Activated T-helper 1 cell treated with Interleukin-2 at 50 U/mL for 16 hours (primary cell): Measurements from ENCODE around the gene MYADM.
"Not testable (repeated sequence)": the region's sequence is repeated elsewhere in the genome, so short reads cannot be mapped to it uniquely, and the experiment has no call there.

Experiments used
- DNase-seq: peaks from one replicate; pipeline ENCODE4 v3.0.0-alpha.2; 2020; ENCODE audit warnings: low read depth

MYADM gene

DNA sequence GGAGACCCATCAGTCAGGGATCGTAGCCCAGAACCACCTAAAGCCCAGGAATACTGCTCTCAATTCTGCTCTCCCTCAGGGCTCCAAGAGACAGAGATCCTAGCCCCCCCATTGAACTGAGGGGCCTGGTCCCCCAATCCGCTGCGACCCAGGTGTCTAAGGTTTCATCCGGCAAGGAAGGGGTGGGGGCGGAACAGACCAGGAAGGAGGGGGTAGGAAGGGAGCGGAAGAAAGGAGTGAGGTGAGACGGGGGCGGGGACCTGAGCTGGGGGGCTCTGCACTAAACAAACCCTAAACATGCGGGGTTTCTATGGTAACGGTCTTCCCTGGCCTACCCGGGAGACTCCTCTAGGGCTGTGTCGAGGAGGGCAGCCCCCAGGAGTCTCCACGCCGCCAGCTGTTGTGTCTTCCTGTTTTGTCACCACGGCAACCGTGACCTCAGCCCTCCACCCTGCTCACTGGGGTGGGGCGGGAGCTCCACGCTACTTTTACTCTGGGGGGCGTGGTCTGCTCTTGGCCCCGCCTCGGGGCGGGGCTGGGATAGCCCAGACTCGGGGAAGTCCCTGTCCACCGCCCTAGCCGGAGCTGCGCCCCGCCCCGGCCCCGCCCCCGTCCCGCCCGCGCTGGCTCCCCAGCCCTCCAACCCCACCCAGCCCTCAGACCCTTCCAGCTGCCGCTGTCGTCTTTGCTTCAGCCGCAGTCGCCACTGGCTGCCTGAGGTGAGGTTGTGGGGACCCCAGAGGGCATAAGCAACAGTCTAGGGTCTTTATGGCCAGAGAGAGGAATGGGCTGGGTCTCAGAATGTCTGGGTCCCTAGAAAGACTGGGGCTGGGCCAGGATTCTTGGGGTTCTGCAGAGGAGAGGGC is at the start of gene MYADM:
Gene MYADM, plus strand, starts transcription at position 659 of the 866 bp plus-strand sequence. CDS start 5,647 bp downstream, outside the sequence.
- DNase-seq: peak; percentile 100

GRCh38 chr19:53818756-53819155 is 48.9 kb upstream of the MYADM start:
- no peak for DNase-seq

GRCh38 chr19:53819861-53820260 is 47.8 kb upstream of the MYADM start:
- no peak for DNase-seq

GRCh38 chr19:53823380-53824120 is 44.1 kb upstream of the MYADM start:
- no peak for DNase-seq

DNA sequence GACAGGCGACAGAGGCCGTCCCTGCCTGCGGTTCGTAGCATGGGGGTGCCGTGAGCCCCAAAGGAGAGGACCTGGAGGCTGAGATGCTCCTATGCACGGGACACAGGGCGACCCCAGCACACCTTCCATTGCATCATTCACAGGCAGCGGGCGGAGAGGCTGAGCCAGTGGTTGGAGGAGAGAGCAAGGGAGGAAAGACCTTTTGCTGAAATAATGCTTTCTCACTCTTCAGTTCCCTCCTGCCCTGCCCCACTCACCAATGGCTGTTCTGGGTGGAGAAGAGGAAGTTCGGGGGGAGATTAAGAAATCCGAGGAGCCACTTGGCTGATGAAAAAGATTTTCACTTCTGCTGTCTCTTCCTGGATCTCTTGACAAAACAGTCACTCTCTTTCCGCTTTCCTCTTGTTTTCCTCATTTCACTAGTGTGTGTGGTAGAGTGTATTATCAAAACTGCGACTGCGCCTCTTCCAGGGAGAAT is 43.5 kb upstream of the MYADM start, which contains the start of gene NLRP12:
Gene NLRP12, minus strand, starts transcription at position 181 of the 478 bp plus-strand sequence. Its CDS starts 140 bp downstream, at position 41.
- DNase-seq: no peak

DNA sequence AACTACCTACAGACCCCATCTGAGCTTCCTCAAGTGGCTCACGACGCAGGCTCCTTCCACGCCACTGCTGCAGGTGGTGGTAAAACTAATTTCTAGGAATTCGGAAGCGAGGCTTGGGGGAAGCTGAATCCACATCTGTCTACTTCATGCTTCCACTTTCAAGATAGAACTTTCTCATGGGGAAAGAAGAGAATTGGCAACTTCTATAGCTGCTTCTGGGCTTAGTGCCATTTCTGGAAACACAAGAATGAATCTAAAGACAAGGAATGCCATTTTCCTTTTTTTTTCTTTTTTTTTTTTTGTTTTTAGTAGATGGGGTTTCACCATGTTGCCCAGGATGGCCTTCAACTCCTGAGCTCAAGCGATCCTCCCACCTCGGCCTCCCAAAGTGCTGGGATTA is 40.8 kb upstream of the MYADM start:
- DNase-seq: no peak

DNA sequence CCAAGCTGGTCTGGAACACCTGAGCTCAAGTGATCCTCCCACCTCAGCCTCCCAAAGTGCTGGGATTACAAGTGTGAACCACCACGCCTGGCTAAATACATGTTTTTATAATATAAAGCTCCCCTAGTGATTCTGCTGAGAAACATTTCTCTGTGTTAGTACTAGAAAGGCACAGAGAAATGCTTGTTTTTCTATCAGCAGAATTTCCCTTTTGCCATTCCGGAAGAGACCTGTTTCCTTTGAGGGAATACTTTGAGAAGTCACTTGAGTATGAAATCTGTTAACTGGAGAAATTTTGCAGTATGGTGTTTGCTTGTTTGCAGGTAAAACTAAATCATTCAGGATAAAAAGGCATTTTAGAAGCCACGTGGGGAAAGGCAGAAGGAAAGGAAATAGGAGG is 39.2 kb upstream of the MYADM start:
- no peak for DNase-seq

GRCh38 chr19:53832861-53833260 is 34.8 kb upstream of the MYADM start:
- not testable (repeated sequence) for DNase-seq

DNA sequence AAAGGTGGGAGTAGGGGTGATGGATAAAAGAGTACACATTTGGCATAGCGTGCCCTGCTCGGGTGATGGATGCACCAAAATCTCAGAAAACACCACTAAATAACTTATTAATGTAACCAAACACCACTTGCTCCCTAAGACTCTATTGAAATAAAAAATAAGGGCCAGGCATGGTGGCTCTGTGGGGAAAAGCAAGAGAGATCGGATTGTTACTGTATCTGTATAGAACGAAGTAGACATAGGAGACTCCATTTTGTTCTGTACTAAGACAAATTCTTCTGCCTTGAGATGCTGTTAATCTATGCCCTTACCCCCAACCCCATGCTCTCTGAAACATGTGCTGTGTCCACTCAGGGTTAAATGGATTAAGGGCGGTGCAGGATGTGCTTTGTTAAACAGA is 29.2 kb upstream of the MYADM start:
- not testable (repeated sequence) for DNase-seq

- not testable (repeated sequence) for DNase-seq
Measured at GRCh38 chr19:53840241-53840640, 27.4 kb upstream of the MYADM start.

GRCh38 chr19:53840914-53841313 is 26.8 kb upstream of the MYADM start:
- DNase-seq: not testable (repeated sequence)

GRCh38 chr19:53844849-53845246 is 22.8 kb upstream of the MYADM start:
- DNase-seq: no peak

- no peak for DNase-seq
Measured at GRCh38 chr19:53847555-53847954, 20.1 kb upstream of the MYADM start.

GRCh38 chr19:53849237-53849676 is 18.4 kb upstream of the MYADM start:
- DNase-seq: no peak

DNA sequence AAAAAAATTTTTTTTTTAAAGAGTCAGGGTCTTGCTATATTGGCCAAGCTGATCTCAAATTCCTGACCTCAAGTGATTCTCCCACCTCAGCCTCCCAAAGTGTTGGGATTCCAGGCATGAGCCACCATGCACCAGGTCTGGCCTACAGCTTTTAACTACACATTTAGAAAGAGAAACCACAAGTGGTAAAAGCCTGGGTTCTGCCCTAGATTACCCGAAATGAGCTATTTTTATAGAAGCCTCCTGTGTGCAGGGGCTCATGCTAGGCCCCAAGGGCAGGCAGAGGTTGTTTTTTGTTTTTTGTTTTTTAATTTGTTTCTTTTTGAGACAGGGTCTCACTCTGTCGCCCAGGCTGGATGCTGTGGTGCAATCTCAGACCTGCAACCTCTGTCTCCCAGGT is 14.0 kb upstream of the MYADM start:
- DNase-seq: no peak

DNA sequence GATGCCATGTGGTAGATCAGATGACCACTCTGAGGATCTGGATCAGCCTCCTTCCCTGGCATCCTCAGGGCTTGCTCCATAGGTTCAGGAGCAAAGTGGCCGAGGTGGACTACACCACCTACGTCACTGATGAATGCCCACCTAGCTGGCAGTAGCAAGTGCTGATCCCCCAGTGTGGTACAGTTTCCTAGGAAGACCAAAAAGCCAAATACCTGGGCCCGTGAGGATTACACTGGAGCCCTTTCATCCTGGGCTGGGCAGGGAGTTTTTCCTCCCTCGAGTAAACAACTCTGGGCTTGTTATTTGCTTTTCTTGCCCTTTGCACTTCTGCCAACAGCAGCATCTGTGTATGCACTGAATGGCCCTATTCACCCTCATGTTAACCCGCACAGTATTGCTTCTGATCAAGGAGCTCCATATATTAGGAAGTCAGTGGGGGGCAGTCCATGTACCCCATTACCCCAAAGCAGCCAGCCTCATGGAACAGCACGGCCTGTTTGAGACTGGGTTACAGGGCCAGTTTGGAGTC is 3.3 kb upstream of the MYADM start:
- DNase-seq: no peak

DNA sequence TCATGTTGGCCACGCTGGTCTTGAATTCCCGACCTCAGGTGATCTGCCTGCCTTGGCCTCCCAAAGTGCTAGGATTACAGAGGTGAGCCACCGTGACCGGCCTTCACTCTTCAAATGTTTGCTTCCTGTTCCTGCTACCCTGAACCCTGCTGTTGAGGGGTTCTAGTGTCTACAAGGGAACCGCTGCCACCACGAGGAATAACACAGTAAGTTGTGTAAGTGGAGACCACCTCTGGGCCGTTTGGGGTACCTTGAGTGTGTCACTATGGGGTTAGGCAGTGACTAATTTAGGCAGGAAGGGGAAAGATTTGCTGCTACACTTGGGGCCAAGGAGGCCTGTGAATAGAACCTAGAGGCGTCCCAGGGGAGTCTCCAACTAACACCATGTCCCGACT is 2.2 kb upstream of the MYADM start:
- no peak for DNase-seq

- DNase-seq: peak; percentile 50
Measured at GRCh38 chr19:53865918-53866864, 1.5 kb upstream of the MYADM start.

DNA sequence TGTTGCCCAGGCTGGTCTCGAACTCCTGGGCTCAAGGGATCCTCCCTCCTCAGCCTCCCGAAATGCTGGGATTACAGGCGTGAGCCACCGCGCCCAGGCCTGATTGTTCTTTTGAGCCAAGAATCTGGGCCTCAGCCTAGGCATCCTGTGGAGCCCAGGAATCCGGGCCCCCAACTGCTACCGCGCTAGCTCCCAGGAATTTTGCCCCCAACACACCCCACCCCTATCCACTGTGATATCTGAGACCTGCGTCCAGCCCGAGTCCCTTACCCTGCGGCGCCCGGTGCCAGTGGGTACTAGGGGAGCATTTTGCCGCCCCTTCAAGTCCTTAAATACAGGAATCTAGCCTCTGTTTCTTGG is 838 bp upstream of the MYADM start:
- DNase-seq: no peak

- DNase-seq: no peak
Measured at GRCh38 chr19:53868091-53868891, 608 bp downstream of the MYADM start.
